Thymus (tissue), 11 donors: ENCODE results near the gene CTSE. TPM values are rescaled to one million over a fixed set of nuclear protein-coding genes. Genes with fewer than 3 reads are reported as not detected.
A peak's percentile ranks its signal among the peaks of the same experiment; 100 is the strongest.

Experiments used
- DNase-seq, 9 donors: peaks; one replicate each; pipeline ENCODE4 v3.0.0-alpha.2; 2013; ENCODE audit warnings: low spot score in 9 of 9, low read depth in 6 of 9, missing footprints in 1 of 9
- H3K27ac ChIP-seq, 2 donors: one replicate each; pipeline ENCODE4 v1.5.1; 2013; ENCODE audit warnings: control low read depth in 1 of 2, low read depth in 1 of 2, low read length in 1 of 2, mild to moderate bottlenecking in 1 of 2, moderate library complexity in 1 of 2
- H3K27me3 ChIP-seq, 2 donors: one replicate each; pipeline ENCODE4 v1.5.1; 2013; ENCODE audit warnings: low read length in 1 of 2; ENCODE audit not compliant: control insufficient read depth in 2 of 2, insufficient read depth in 1 of 2
- H3K36me3 ChIP-seq, 2 donors: one replicate each; pipeline ENCODE4 v1.5.1; 2013; ENCODE audit warnings: low read length in 1 of 2, mild to moderate bottlenecking in 1 of 2, moderate library complexity in 1 of 2; ENCODE audit not compliant: control insufficient read depth in 2 of 2, insufficient read depth in 2 of 2
- H3K4me1 ChIP-seq, 2 donors: one replicate each; pipeline ENCODE4 v1.5.1; 2013; ENCODE audit warnings: low read length in 2 of 2; ENCODE audit not compliant: control insufficient read depth in 2 of 2, insufficient read depth in 2 of 2
- H3K4me3 ChIP-seq, 2 donors: one replicate each; pipeline ENCODE4 v1.5.1; 2013; ENCODE audit warnings: low read length in 2 of 2, control low read depth in 1 of 2, mild to moderate bottlenecking in 1 of 2
- H3K9me3 ChIP-seq, 2 donors: one replicate each; pipeline ENCODE4 v1.5.1; 2013; ENCODE audit warnings: low read length in 1 of 2, mild to moderate bottlenecking in 1 of 2; ENCODE audit not compliant: control insufficient read depth in 2 of 2, insufficient read depth in 1 of 2
- WGBS: extraction: QIAGEN DNeasy Blood & Tissue Kit; methylation state at CpG from one replicate; pipeline ENCODE4 v1.1.7; 2013; 5-methylcytosine and 5-hydroxymethylcytosine counted together
- polyA plus RNA-seq: library from polyadenylated mRNA; stranded (reverse); fragments of 200-250 nt; gene quantifications from one replicate; pipeline ENCODE4 v1.2.3, GENCODE V29; 2013
- total RNA-seq: library from RNA; stranded (reverse); fragments of 120-200 nt; gene quantifications from one replicate; pipeline ENCODE4 v1.2.4, GENCODE V29; 2013
- donor health status: healthy.

The CTSE gene
- total and polyA plus RNA-seq, 2 donors: 1.4 to 3.1 TPM

- WGBS: 96% methylated on average over 16 of the region's 16 CpGs
Measured at GRCh38 chr1:205963352-205964155, 60.1 kb downstream of the CTSE start.

GRCh38 chr1:205962821-205963221, 60.9 kb downstream of the CTSE start:
- Histone ChIP-seq H3K36me3 (no peaks in the 10 kb centered on the region), H3K4me1 (peaks cover 0 to 13% of the 10 kb centered on the region in 2 donors), H3K27me3 (peaks cover 0 to 4% of the 10 kb centered on the region in 2 donors), H3K9me3 (no peaks in the 10 kb centered on the region), H3K27ac (no peak overlapping the region), H3K4me3 (no peak overlapping the region)
- WGBS: 84% methylated on average over 6 of the region's 6 CpGs
- no peak for DNase-seq

More at GRCh38 chr1:205963352-205964155, 60.1 kb downstream of the CTSE start:
- no peak for DNase-seq
- Histone ChIP-seq H3K4me3 (no peak overlapping the region), H3K36me3 (no peaks in the 10 kb centered on the region), H3K9me3 (no peaks in the 10 kb centered on the region), H3K4me1 (peaks cover 0 to 13% of the 10 kb centered on the region in 2 donors), H3K27me3 (peaks cover 0 to 2% of the 10 kb centered on the region in 2 donors), H3K27ac (no peak overlapping the region)

GRCh38 chr1:205961991-205962820, 61.5 kb downstream of the CTSE start:
- Histone ChIP-seq H3K4me3 (no peak overlapping the region), H3K27me3 (peaks cover 0 to 4% of the 10 kb centered on the region in 2 donors), H3K9me3 (no peaks in the 10 kb centered on the region), H3K36me3 (no peaks in the 10 kb centered on the region), H3K4me1 (peaks cover 0 to 13% of the 10 kb centered on the region in 2 donors), H3K27ac (no peak overlapping the region)
- WGBS: 68% methylated on average over 9 of the region's 9 CpGs
- DNase-seq: no peak

- 23% methylated on average over 2 of the region's 2 CpGs for WGBS
- Histone ChIP-seq H3K27ac (no peak overlapping the region), H3K27me3 (peaks cover 0 to 5% of the 10 kb centered on the region in 2 donors), H3K36me3 (no peaks in the 10 kb centered on the region), H3K4me3 (no peak overlapping the region), H3K4me1 (peaks cover 0 to 13% of the 10 kb centered on the region in 2 donors), H3K9me3 (no peaks in the 10 kb centered on the region)
- peak in 1 of 9 donors; percentile 23 for DNase-seq
Measured at GRCh38 chr1:205961405-205961804, 62.3 kb downstream of the CTSE start.

GRCh38 chr1:205959789-205960188, 63.9 kb downstream of the CTSE start:
- no peak for DNase-seq
- Histone ChIP-seq H3K36me3 (no peaks in the 10 kb centered on the region), H3K9me3 (no peaks in the 10 kb centered on the region), H3K27me3 (peaks cover 0 to 13% of the 10 kb centered on the region in 2 donors), H3K4me1 (peaks cover 0 to 13% of the 10 kb centered on the region in 2 donors), H3K27ac (no peak overlapping the region), H3K4me3 (no peak overlapping the region)
- WGBS: 93% methylated on average over 4 of the region's 4 CpGs

Other genes starting within 250 kb of the CTSE start
- 11.3 TPM for gene RAB29, start 248.4 kb downstream of the CTSE start, total RNA-seq
- gene RAB29, start 248.4 kb downstream of the CTSE start, polyA plus RNA-seq: 18.8 TPM
- 3.7 TPM for gene SLC41A1, start 210.7 kb downstream of the CTSE start, total RNA-seq
- 7.8 TPM for gene SLC41A1, start 210.7 kb downstream of the CTSE start, polyA plus RNA-seq
- gene PM20D1, start 173.8 kb downstream of the CTSE start, total RNA-seq: 0.09 TPM
- gene PM20D1, start 173.8 kb downstream of the CTSE start, polyA plus RNA-seq: 0.41 TPM
- gene SLC26A9, start 80.4 kb downstream of the CTSE start, total RNA-seq: 0.09 TPM
- gene SLC26A9, start 80.4 kb downstream of the CTSE start, polyA plus RNA-seq: 0.41 TPM
- 8.6 TPM for gene RAB7B, start 20.5 kb downstream of the CTSE start, total RNA-seq
- 6.4 TPM for gene RAB7B, start 20.5 kb downstream of the CTSE start, polyA plus RNA-seq
- gene RHEX, start 29.3 kb upstream of the CTSE start, total RNA-seq: 3.6 TPM
- gene RHEX, start 29.3 kb upstream of the CTSE start, polyA plus RNA-seq: 1.7 TPM
- gene AVPR1B, start 93.5 kb upstream of the CTSE start, total RNA-seq: 0.09 TPM
- 0.23 TPM for gene AVPR1B, start 93.5 kb upstream of the CTSE start, polyA plus RNA-seq
- gene FAM72A, start 178.9 kb upstream of the CTSE start, total RNA-seq: 8.5 TPM
- 6.3 TPM for gene FAM72A, start 178.9 kb upstream of the CTSE start, polyA plus RNA-seq
- 11.4 TPM for gene SRGAP2, start 179.6 kb upstream of the CTSE start, total RNA-seq
- 17.8 TPM for gene SRGAP2, start 179.6 kb upstream of the CTSE start, polyA plus RNA-seq